NCI-H82 treated with DMSO at 0.1 percent for 48 hours (cell line): Measurements from ENCODE around the gene TIGD2.

ENCODE experiments used
- DNase-seq: peaks from one replicate; lab custom pipeline; 2025; ENCODE audit not compliant: unreplicated experiment; lab: John Stamatoyannopoulos, UW

The TIGD2 gene

GRCh38 chr4:89110986-89111832 is at the start of gene TIGD2:
TIGD2 (plus strand) TSS chr4:89111533; CDS start chr4:89112975, 1,442 bp downstream.
- peak; percentile 70 for DNase-seq

- no peak for DNase-seq
Observed at GRCh38 chr4:89064848-89065247, 46.5 kb upstream of the TIGD2 start.

GRCh38 chr4:89067417-89067816 is 43.9 kb upstream of the TIGD2 start:
- DNase-seq, result peak; percentile 60

GRCh38 chr4:89069481-89069880 is 41.9 kb upstream of the TIGD2 start:
- DNase-seq, result no peak

GRCh38 chr4:89070041-89070440 is 41.3 kb upstream of the TIGD2 start:
- DNase-seq, result no peak

GRCh38 chr4:89071311-89071710 is 40.0 kb upstream of the TIGD2 start:
- no peak for DNase-seq

GRCh38 chr4:89072921-89073320 is 38.4 kb upstream of the TIGD2 start:
- no peak for DNase-seq

- DNase-seq, result no peak
Observed at GRCh38 chr4:89077761-89078160, 33.6 kb upstream of the TIGD2 start.

GRCh38 chr4:89078300-89078699 is 33.0 kb upstream of the TIGD2 start:
- DNase-seq, result no peak

- no peak for DNase-seq
Observed at GRCh38 chr4:89099034-89099433, 12.3 kb upstream of the TIGD2 start.

- no peak for DNase-seq
Observed at GRCh38 chr4:89099471-89099870, 11.9 kb upstream of the TIGD2 start.

- no peak for DNase-seq
Observed at GRCh38 chr4:89100853-89101252, 10.5 kb upstream of the TIGD2 start.

- no peak for DNase-seq
Observed at GRCh38 chr4:89101256-89102161, 9.8 kb upstream of the TIGD2 start.

- DNase-seq, result no peak
Observed at GRCh38 chr4:89105726-89106125, 5.6 kb upstream of the TIGD2 start.

GRCh38 chr4:89108091-89108490 is 3.2 kb upstream of the TIGD2 start:
- no peak for DNase-seq

GRCh38 chr4:89109841-89110540 is 1.3 kb upstream of the TIGD2 start:
- no peak for DNase-seq

- no peak for DNase-seq
Observed at GRCh38 chr4:89110541-89110985, 770 bp upstream of the TIGD2 start.

- no peak for DNase-seq
Observed at GRCh38 chr4:89111833-89112563, 665 bp downstream of the TIGD2 start.

- no peak for DNase-seq
Observed at GRCh38 chr4:89113415-89113814, 2.1 kb downstream of the TIGD2 start.

GRCh38 chr4:89114100-89114499 is 2.8 kb downstream of the TIGD2 start:
- no peak for DNase-seq

GRCh38 chr4:89117115-89117514 is 5.8 kb downstream of the TIGD2 start:
- DNase-seq, result no peak
